Bronchial epithelial cell (primary cell): ENCODE measurements around the gene DENND1A. TPM values are rescaled to one million over a fixed set of nuclear protein-coding genes. Genes with fewer than 3 reads are reported as not detected.

ENCODE experiments used
- DNase-seq: peaks from one replicate; pipeline ENCODE4 v3.0.0-alpha.2; 2010; ENCODE audit warnings: low read depth
- FAIRE-seq: peaks from 2 replicates; lab custom pipeline; 2011; peaks lifted over from hg19 to GRCh38; lab: Jason Lieb, UNC
- H3K27me3 ChIP-seq: 2 replicates; pipeline ENCODE4 v1.5.1; 2011; ENCODE audit warnings: low read length; ENCODE audit not compliant: control insufficient read depth, insufficient read depth
- H3K36me3 ChIP-seq: 2 replicates; pipeline ENCODE4 v1.5.1; 2011; ENCODE audit warnings: low read length; ENCODE audit not compliant: control insufficient read depth, insufficient read depth
- H3K4me3 ChIP-seq: 2 replicates; pipeline ENCODE4 v1.5.1; 2011; ENCODE audit warnings: mild to moderate bottlenecking, low read depth, low read length, control low read depth
- CTCF ChIP-seq: IDR thresholded peaks from 2 replicates; pipeline ENCODE4 v1.5.1; 2011; ENCODE audit warnings: mild to moderate bottlenecking, moderate library complexity, low read length, control low read depth, inconsistent platforms; ENCODE audit not compliant: insufficient read depth, severe bottlenecking
- total RNA-seq: library from RNA; depleted of rRNA; stranded (reverse); fragments of >200 nt; gene quantifications from 2 replicates; pipeline ENCODE4 v1.2.1, GENCODE V29; 2014

Gene DENND1A
- total RNA-seq, 1 donor from 2014 or later: 6.1 TPM

- no peak overlapping the region for H3K4me3 ChIP-seq
- FAIRE-seq: no peak
- DNase-seq: no peak
Measured at GRCh38 chr9:123868002-123868401, 61.9 kb downstream of the DENND1A start.

DNA sequence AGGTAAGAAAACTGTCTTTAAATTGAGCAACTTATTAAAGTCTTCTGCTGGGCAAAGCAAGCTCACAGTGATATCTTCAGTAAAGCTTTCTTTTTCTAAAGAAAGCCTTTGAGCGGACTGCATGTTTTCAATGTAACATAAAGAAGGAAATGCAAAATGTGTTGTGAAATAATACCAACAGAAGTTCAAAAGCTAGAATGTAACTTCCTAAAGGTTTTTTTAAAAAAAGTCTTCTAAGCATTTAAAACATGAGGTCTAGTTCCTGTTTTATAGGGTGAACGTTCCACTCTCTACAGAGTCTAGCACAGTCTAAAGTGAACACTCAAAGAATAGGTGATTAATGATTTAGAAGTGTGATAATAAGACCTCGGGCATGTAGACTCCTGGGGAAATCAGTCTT, 62.9 kb downstream of the DENND1A start:
- no peaks in the 10 kb centered on the region for H3K27me3 ChIP-seq
- no peak for DNase-seq
- no peak overlapping the region for H3K4me3 ChIP-seq
- no peak for TF ChIP-seq CTCF
- H3K36me3 ChIP-seq: no peaks in the 10 kb centered on the region
- no peak for FAIRE-seq

More at GRCh38 chr9:123868002-123868401, 61.9 kb downstream of the DENND1A start:
- TF ChIP-seq CTCF: no peak
- Histone ChIP-seq H3K36me3 (no peaks in the 10 kb centered on the region), H3K27me3 (no peaks in the 10 kb centered on the region)

DNA sequence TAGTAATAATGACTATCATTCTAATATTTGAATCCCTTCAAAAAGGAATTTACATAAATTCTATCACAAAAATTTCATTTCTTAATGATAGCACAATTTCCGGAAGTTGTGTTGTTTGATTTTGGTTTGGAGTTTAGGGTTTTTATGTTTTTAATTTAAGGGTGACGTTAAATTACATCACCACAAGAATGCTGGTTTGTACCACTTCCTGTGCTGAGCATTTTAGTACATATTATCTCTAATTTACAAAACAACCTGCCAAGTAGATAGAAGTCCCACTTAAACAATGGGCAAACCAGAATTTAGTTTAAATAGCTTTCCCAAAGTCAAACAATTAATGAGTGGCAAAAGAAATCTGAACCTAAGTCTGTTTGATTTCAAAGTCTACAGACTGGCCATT, 63.4 kb downstream of the DENND1A start:
- Histone ChIP-seq H3K27me3 (no peaks in the 10 kb centered on the region), H3K36me3 (no peaks in the 10 kb centered on the region), H3K4me3 (no peak overlapping the region)
- TF ChIP-seq CTCF: no peak
- DNase-seq (no peak), FAIRE-seq (no peak)

- FAIRE-seq (no peak), DNase-seq (no peak)
- H3K4me3 ChIP-seq: no peak overlapping the region
- H3K27me3 ChIP-seq: no peaks in the 10 kb centered on the region
- no peaks in the 10 kb centered on the region for H3K36me3 ChIP-seq
- no peak for TF ChIP-seq CTCF
Measured at GRCh38 chr9:123865226-123866000, 64.5 kb downstream of the DENND1A start.

GRCh38 chr9:123864251-123864650, 65.7 kb downstream of the DENND1A start:
- no peak for DNase-seq
- Histone ChIP-seq H3K4me3 (no peak overlapping the region), H3K36me3 (no peaks in the 10 kb centered on the region), H3K27me3 (no peaks in the 10 kb centered on the region)
- no peak for TF ChIP-seq CTCF
- no peak for FAIRE-seq
